Osteocyte (in vitro differentiated cells): Measurements from ENCODE around the gene ACTR3C. TPM values are rescaled to one million over a fixed set of nuclear protein-coding genes. Genes with fewer than 3 reads are reported as not detected.

Source experiments
- DNase-seq: peaks from one replicate; pipeline ENCODE4 v3.0.0; 2021; ENCODE audit warnings: mixed read lengths; ENCODE audit not compliant: unreplicated experiment; ENCODE audit errors: extremely low spot score
- H3K27ac Mint-ChIP-seq: one replicate; pipeline ENCODE4 v1.8.0; 2021; ENCODE audit warnings: mild to moderate bottlenecking, mixed read lengths; ENCODE audit not compliant: unreplicated experiment
- H3K27me3 Mint-ChIP-seq: one replicate; pipeline ENCODE4 v1.8.0; 2021; ENCODE audit warnings: mixed read lengths; ENCODE audit not compliant: unreplicated experiment
- H3K36me3 Mint-ChIP-seq: one replicate; pipeline ENCODE4 v1.8.0; 2021; ENCODE audit warnings: mixed read lengths; ENCODE audit not compliant: unreplicated experiment
- H3K4me1 Mint-ChIP-seq: one replicate; pipeline ENCODE4 v1.8.0; 2021; ENCODE audit warnings: mixed read lengths; ENCODE audit not compliant: unreplicated experiment
- H3K4me3 Mint-ChIP-seq: one replicate; pipeline ENCODE4 v1.8.0; 2021; ENCODE audit warnings: mild to moderate bottlenecking, moderate library complexity, mixed read lengths; ENCODE audit not compliant: unreplicated experiment
- H3K9me3 Mint-ChIP-seq: one replicate; pipeline ENCODE4 v1.8.0; 2021; ENCODE audit warnings: mixed read lengths; ENCODE audit not compliant: unreplicated experiment
- CTCF ChIP-seq: fragments of 200-600 bp; sonication (generic); IDR thresholded peaks from 2 replicates; pipeline ENCODE4 v1.5.0; 2021; ENCODE audit warnings: antibody characterized with exemption, mild to moderate bottlenecking, moderate library complexity
- total RNA-seq: library from RNA; stranded (reverse); gene quantifications from 2 replicates; pipeline ENCODE4 v1.2.1, GENCODE V29; 2021

Gene ACTR3C
- total RNA-seq, 1 donor from 2014 or later, result not detected

DNA sequence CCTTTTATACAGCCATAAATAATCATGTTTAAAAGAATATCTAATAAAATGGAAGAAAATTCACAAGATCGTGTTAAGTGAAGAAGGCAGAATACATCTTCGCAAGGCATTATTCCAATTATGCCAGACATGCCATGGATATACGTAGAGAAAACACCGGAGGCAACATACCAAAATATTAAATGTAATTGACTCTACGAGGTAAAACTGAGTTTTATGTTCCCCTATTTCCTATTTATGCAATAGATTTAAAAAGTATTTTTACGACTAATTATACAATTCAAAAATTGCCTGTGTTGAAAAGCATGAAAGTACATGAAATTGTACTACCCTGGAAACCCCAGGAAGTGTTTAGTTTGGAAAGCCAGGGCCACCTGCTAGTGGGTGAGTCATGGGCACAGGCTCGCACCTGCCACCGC, 44.3 kb upstream of the ACTR3C start:
- Mint-ChIP-seq H3K36me3 (peaks cover 5% of the 10 kb centered on the region), H3K4me1 (peaks cover 20% of the 10 kb centered on the region), H3K27me3 (no peaks in the 10 kb centered on the region), H3K9me3 (no peaks in the 10 kb centered on the region), H3K27ac (peak overlapping the region; percentile 95), H3K4me3 (peak overlapping the region; percentile 82)
- DNase-seq, result no peak
- TF ChIP-seq CTCF, result no peak

GRCh38 chr7:150365673-150366398, 42.5 kb upstream of the ACTR3C start:
- H3K4me3 Mint-ChIP-seq, result no peak overlapping the region
- H3K4me1 Mint-ChIP-seq, result peaks cover 24% of the 10 kb centered on the region
- TF ChIP-seq CTCF, result no peak
- H3K27ac Mint-ChIP-seq, result no peak overlapping the region
- H3K36me3 Mint-ChIP-seq, result peaks cover 2% of the 10 kb centered on the region
- H3K9me3 Mint-ChIP-seq, result no peaks in the 10 kb centered on the region
- no peaks in the 10 kb centered on the region for H3K27me3 Mint-ChIP-seq
- DNase-seq, result no peak

- peaks cover 18% of the 10 kb centered on the region for H3K4me1 Mint-ChIP-seq
- H3K27ac Mint-ChIP-seq, result no peak overlapping the region
These were observed 41.8 kb upstream of the ACTR3C start for GRCh38 chr7:150365194-150365593.

GRCh38 chr7:150363872-150364271, 40.5 kb upstream of the ACTR3C start:
- no peaks in the 10 kb centered on the region for H3K27me3 Mint-ChIP-seq
- no peak overlapping the region for H3K27ac Mint-ChIP-seq
- peaks cover 10% of the 10 kb centered on the region for H3K4me1 Mint-ChIP-seq
- no peak for DNase-seq
- peaks cover under 1% of the 10 kb centered on the region for H3K36me3 Mint-ChIP-seq
- H3K4me3 Mint-ChIP-seq, result no peak overlapping the region
- no peak for TF ChIP-seq CTCF
- no peaks in the 10 kb centered on the region for H3K9me3 Mint-ChIP-seq

More at GRCh38 chr7:150365194-150365593, 41.8 kb upstream of the ACTR3C start:
- Mint-ChIP-seq H3K4me3 (no peak overlapping the region), H3K9me3 (no peaks in the 10 kb centered on the region), H3K36me3 (peaks cover 2% of the 10 kb centered on the region), H3K27me3 (no peaks in the 10 kb centered on the region)
- no peak for TF ChIP-seq CTCF
- DNase-seq, result no peak

- Mint-ChIP-seq H3K27me3 (no peaks in the 10 kb centered on the region), H3K9me3 (no peaks in the 10 kb centered on the region), H3K4me1 (peaks cover 10% of the 10 kb centered on the region), H3K36me3 (no peaks in the 10 kb centered on the region), H3K4me3 (no peak overlapping the region), H3K27ac (no peak overlapping the region)
- DNase-seq, result no peak
- no peak for TF ChIP-seq CTCF
These were observed 40.0 kb upstream of the ACTR3C start for GRCh38 chr7:150363370-150363769.
